WTC11 (cell line): ENCODE results near the gene NETO1. TPM values are rescaled to one million over a fixed set of nuclear protein-coding genes. Genes with fewer than 3 reads are reported as not detected.

Experiments
- ATAC-seq: fragments of 200-7000 bp; cut with Tn5 transposase; 2 replicates; pipeline ENCODE4 v1.10.0; 2021; ENCODE audit warnings: mild to moderate bottlenecking, moderate library complexity
- CTCF ChIA-PET: fragments of 300-600 bp; sonication (Branson Sonifier 250); formaldehyde crosslinking; loops from one replicate; lab custom pipeline; 2021; ENCODE audit warnings: antibody characterized with exemption; lab: Charles Lee
- POLR2A ChIA-PET: fragments of 350-600 bp; sonication (Branson Sonifier 250); formaldehyde crosslinking; loops from one replicate; lab custom pipeline; 2021; ENCODE audit warnings: antibody characterized with exemption; lab: Charles Lee
- DNase-seq: peaks from one replicate; pipeline ENCODE4 v3.0.0; 2021; ENCODE audit warnings: low spot score
- H3K27ac Mint-ChIP-seq: 2 replicates; pipeline ENCODE4 v1.8.0; 2021; ENCODE audit warnings: mixed read lengths
- H3K27me3 Mint-ChIP-seq: 2 replicates; pipeline ENCODE4 v1.8.0; 2021; ENCODE audit warnings: low read depth, mild to moderate bottlenecking, moderate library complexity, mixed read lengths
- H3K36me3 Mint-ChIP-seq: 2 replicates; pipeline ENCODE4 v1.8.0; 2021; ENCODE audit warnings: mixed read lengths
- H3K4me1 Mint-ChIP-seq: 2 replicates; pipeline ENCODE4 v1.8.0; 2022; ENCODE audit warnings: mixed read lengths
- H3K4me3 Mint-ChIP-seq: 2 replicates; pipeline ENCODE4 v1.8.0; 2021; ENCODE audit warnings: mild to moderate bottlenecking, moderate library complexity, mixed read lengths
- H3K9me3 Mint-ChIP-seq: 2 replicates; pipeline ENCODE4 v1.8.0; 2021; ENCODE audit warnings: mixed read lengths
- ATF1 ChIP-seq: sonication (generic); formaldehyde crosslinking; IDR thresholded peaks from 2 replicates; pipeline ENCODE4 v1.8.1; 2023; ENCODE audit warnings: mild to moderate bottlenecking, moderate library complexity, missing genetic modification reagents
- ELF4 ChIP-seq: sonication (generic); formaldehyde crosslinking; IDR thresholded peaks from 2 replicates; pipeline ENCODE4 v1.8.1; 2022; ENCODE audit warnings: low read depth, mild to moderate bottlenecking, moderate library complexity, missing genetic modification reagents
- HMGA2 ChIP-seq: fragments of 250-450 bp; sonication (Bioruptor Pico); IDR thresholded peaks from 2 replicates; pipeline ENCODE4 v1.4.0; 2021; ENCODE audit warnings: mild to moderate bottlenecking, moderate library complexity
- JAZF1 ChIP-seq: fragments of 250-450 bp; sonication (Bioruptor Pico); IDR thresholded peaks from 2 replicates; pipeline ENCODE4 v1.9.0; 2021; ENCODE audit warnings: moderate library complexity, mild to moderate bottlenecking, inconsistent platforms
- NR1H2 ChIP-seq: sonication (generic); formaldehyde crosslinking; IDR thresholded peaks from 2 replicates; pipeline ENCODE4 v1.9.0; 2021; ENCODE audit warnings: mild to moderate bottlenecking, moderate library complexity, missing genetic modification reagents
- PREB ChIP-seq: sonication (generic); formaldehyde crosslinking; IDR thresholded peaks from 2 replicates; pipeline ENCODE4 v1.8.1; 2022; ENCODE audit warnings: mild to moderate bottlenecking, missing genetic modification reagents, moderate library complexity, borderline replicate concordance
- RELA ChIP-seq: sonication (generic); formaldehyde crosslinking; IDR thresholded peaks from 2 replicates; pipeline ENCODE4 v1.8.1; 2022; ENCODE audit warnings: missing genetic modification reagents, mild to moderate bottlenecking, borderline replicate concordance
- SOX15 ChIP-seq: fragments of 250-450 bp; sonication (Bioruptor Pico); IDR thresholded peaks from 2 replicates; pipeline ENCODE4 v1.9.0; 2021; ENCODE audit warnings: mild to moderate bottlenecking
- SP1 ChIP-seq: sonication (generic); formaldehyde crosslinking; conservative IDR thresholded peaks from 2 replicates; pipeline ENCODE4 v1.8.1; 2022; ENCODE audit warnings: missing genetic modification reagents
- USF2 ChIP-seq: sonication (generic); formaldehyde crosslinking; IDR thresholded peaks from 2 replicates; pipeline ENCODE4 v1.8.1; 2023; ENCODE audit warnings: mild to moderate bottlenecking, missing genetic modification reagents, moderate library complexity
- ZBTB21 ChIP-seq: sonication (generic); formaldehyde crosslinking; IDR thresholded peaks from 2 replicates; pipeline ENCODE4 v1.8.1; 2023; ENCODE audit warnings: mild to moderate bottlenecking, missing genetic modification reagents, borderline replicate concordance
- ZNF317 ChIP-seq: sonication (generic); formaldehyde crosslinking; IDR thresholded peaks from 2 replicates; pipeline ENCODE4 v1.8.1; 2023; ENCODE audit warnings: low read depth, mild to moderate bottlenecking, moderate library complexity, missing genetic modification reagents, borderline replicate concordance
- total RNA-seq: library from RNA; stranded (reverse); gene quantifications from 3 replicates; pipeline ENCODE4 v1.2.3, GENCODE V29; 2021
- TF ChIP-seq, protein P1 (sequence below): sonication (generic); formaldehyde crosslinking; IDR thresholded peaks from 2 replicates; pipeline ENCODE4 v1.8.1; 2022; ENCODE audit warnings: missing genetic modification reagents, borderline replicate concordance
- TF ChIP-seq, protein P2 (sequence below): sonication (generic); formaldehyde crosslinking; IDR thresholded peaks from 2 replicates; pipeline ENCODE4 v1.8.0; 2022; ENCODE audit warnings: mild to moderate bottlenecking, missing genetic modification reagents
- TF ChIP-seq, protein P3 (sequence below): sonication (generic); formaldehyde crosslinking; IDR thresholded peaks from 2 replicates; pipeline ENCODE4 v1.8.0; 2023; ENCODE audit warnings: missing genetic modification reagents

The NETO1 gene
- total RNA-seq, 1 experiment from 2014 or later = 33.1 TPM

DNA sequence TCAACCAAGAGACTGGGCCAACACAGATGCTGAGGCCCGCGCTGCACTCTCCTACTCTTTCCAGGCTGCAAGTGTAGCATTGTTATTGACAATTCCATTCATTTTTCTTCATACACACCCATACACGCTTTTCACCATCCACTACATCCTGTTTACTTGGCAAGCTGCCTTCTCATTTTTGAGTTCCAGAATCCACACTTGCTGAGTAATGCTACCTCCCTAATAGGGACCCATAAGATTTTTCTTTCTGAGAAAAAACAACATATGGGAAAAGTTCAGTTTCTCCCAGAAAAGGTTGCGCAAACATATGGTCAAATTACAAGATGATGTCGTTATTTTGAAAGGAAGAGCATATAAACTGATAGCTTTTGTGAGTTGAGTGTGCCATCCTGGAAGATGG is 3.3 kb upstream of the NETO1 start (continued):
- TF ChIP-seq, protein P1, sequence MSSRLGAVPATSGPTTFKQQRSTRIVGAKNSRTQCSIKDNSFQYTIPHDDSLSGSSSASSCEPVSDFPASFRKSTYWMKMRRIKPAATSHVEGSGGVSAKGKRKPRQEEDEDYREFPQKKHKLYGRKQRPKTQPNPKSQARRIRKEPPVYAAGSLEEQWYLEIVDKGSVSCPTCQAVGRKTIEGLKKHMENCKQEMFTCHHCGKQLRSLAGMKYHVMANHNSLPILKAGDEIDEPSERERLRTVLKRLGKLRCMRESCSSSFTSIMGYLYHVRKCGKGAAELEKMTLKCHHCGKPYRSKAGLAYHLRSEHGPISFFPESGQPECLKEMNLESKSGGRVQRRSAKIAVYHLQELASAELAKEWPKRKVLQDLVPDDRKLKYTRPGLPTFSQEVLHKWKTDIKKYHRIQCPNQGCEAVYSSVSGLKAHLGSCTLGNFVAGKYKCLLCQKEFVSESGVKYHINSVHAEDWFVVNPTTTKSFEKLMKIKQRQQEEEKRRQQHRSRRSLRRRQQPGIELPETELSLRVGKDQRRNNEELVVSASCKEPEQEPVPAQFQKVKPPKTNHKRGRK (CRISPR knock-in tag) = no peak
- TF ChIP-seq HMGA2 (CRISPR knock-in tag) (no peak), RELA (CRISPR knock-in tag) (no peak), ATF1 (CRISPR knock-in tag) (no peak), PREB (CRISPR knock-in tag) (no peak), ZNF317 (CRISPR knock-in tag) (no peak), JAZF1 (CRISPR knock-in tag) (no peak), ZBTB21 (CRISPR knock-in tag) (no peak), SP1 (CRISPR knock-in tag) (no peak)
- TF ChIP-seq, protein P2, sequence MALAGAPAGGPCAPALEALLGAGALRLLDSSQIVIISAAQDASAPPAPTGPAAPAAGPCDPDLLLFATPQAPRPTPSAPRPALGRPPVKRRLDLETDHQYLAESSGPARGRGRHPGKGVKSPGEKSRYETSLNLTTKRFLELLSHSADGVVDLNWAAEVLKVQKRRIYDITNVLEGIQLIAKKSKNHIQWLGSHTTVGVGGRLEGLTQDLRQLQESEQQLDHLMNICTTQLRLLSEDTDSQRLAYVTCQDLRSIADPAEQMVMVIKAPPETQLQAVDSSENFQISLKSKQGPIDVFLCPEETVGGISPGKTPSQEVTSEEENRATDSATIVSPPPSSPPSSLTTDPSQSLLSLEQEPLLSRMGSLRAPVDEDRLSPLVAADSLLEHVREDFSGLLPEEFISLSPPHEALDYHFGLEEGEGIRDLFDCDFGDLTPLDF (CRISPR knock-in tag) = no peak
- TF ChIP-seq, protein P3, sequence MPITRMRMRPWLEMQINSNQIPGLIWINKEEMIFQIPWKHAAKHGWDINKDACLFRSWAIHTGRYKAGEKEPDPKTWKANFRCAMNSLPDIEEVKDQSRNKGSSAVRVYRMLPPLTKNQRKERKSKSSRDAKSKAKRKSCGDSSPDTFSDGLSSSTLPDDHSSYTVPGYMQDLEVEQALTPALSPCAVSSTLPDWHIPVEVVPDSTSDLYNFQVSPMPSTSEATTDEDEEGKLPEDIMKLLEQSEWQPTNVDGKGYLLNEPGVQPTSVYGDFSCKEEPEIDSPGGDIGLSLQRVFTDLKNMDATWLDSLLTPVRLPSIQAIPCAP (CRISPR knock-in tag) = no peak

DNA sequence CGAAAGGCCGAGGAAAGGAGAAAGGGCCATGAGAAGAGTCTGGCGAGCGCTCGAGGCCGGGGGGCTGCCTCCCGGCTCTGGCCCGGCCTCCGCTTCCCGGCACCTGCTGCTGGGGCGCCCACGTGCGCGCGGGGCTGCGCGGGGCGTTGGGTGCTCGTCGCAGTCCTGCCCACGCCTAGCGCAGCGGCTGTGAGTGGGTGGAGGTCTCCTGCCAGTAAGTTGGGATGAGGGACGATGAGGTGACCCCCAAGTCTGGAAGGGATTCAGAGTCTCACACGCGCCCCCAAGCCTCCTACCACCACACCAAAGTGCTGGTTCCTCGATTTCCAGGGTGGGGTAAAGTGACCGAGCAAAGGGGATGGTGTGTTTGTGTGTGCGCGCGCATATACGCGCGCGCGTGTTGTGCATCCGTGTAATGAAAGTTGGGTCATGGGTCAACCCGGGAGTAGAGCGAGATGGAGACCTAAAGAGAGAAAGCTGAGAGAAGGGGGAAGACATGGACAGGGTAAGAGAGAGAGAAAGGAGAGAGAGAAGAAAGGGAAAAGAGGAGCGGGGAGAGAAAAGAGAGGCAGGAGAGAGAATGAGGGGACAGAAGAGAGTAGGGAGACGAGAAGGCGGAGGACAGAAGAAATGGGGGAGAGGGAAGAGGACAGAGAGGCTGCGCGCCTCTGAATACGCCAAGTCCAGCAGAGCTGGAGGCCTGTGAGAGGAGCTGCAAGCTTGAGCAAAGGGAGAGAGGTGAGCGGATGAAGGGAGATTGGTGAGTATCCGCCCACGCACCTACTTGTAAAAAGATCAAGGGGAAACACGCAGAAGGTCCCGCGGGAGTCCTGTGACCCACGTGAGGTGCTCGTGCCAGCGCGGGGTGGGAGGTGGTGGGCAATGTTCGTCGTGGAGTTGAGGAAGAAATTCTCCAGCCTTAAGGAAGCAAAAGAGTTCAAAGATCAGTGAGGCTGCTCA is 1.7 kb upstream of the NETO1 start:
- TF ChIP-seq, protein P1 (CRISPR knock-in tag) = 0 out of 2 replicates have a peak, but pooled peaks have one; percentile 48
- TF ChIP-seq SOX15 (CRISPR knock-in tag) = no peak
- TF ChIP-seq NR1H2 (CRISPR knock-in tag) = no peak
- TF ChIP-seq ELF4 (CRISPR knock-in tag) = no peak
- TF ChIP-seq USF2 = peak; percentile 7; the same call in 1 of the 2 replicates
- Mint-ChIP-seq H3K9me3 (no peaks in the 10 kb centered on the region), H3K27ac (no peak overlapping the region), H3K4me3 (peak overlapping the region; percentile 82), H3K36me3 (no peaks in the 10 kb centered on the region), H3K4me1 (peaks cover 37% of the 10 kb centered on the region), H3K27me3 (peaks cover 41% of the 10 kb centered on the region)
- DNase-seq (peak; percentile 24), ATAC-seq (peak; percentile 19)
- CTCF ChIA-PET = interaction anchor here (0.9 to 1.3 kb wide), 2 partner anchors 267 to 651 kb away, joined by 3 read pairs; no protein-coding TSS in a partner anchor
- POLR2A ChIA-PET = no interaction called here
